Neural crest cell (in vitro differentiated cells): Measurements from ENCODE around the gene TOMM7. TPM values are rescaled to one million over a fixed set of nuclear protein-coding genes. Genes with fewer than 3 reads are reported as not detected.

Experiments
- DNase-seq: peaks from one replicate; pipeline ENCODE4 v3.0.0; 2021; ENCODE audit warnings: low read depth, mixed read lengths, low spot score
- H3K27ac Mint-ChIP-seq: one replicate; pipeline ENCODE4 v1.8.0; 2021; ENCODE audit warnings: mild to moderate bottlenecking, mixed read lengths; ENCODE audit not compliant: unreplicated experiment
- H3K27me3 Mint-ChIP-seq: 2 replicates; pipeline ENCODE4 v1.8.0; 2021; ENCODE audit warnings: low read depth, mild to moderate bottlenecking, mixed read lengths
- H3K36me3 Mint-ChIP-seq: 2 replicates; pipeline ENCODE4 v1.8.0; 2021; ENCODE audit warnings: low read depth, mild to moderate bottlenecking, mixed read lengths
- H3K4me1 Mint-ChIP-seq: 2 replicates; pipeline ENCODE4 v1.8.0; 2021; ENCODE audit warnings: mixed read lengths
- H3K4me3 Mint-ChIP-seq: one replicate; pipeline ENCODE4 v1.8.0; 2021; ENCODE audit warnings: mild to moderate bottlenecking, mixed read lengths
- H3K9me3 Mint-ChIP-seq: 2 replicates; pipeline ENCODE4 v1.8.0; 2021; ENCODE audit warnings: mixed read lengths
- CTCF ChIP-seq: fragments of 200-600 bp; sonication (generic); conservative IDR thresholded peaks from 2 replicates; pipeline ENCODE4 v1.5.0; 2021; ENCODE audit warnings: antibody characterized with exemption, mild to moderate bottlenecking
- long read RNA-seq: library from polyadenylated mRNA; unstranded; transcript quantifications from one replicate; pipeline ENCODE4 v2.0.0, GENCODE V29; 2020
- total RNA-seq: library from RNA; stranded (reverse); gene quantifications from 2 replicates; pipeline ENCODE4 v1.2.1, GENCODE V29; 2021

Gene TOMM7
- 162 and 179 TPM in 2 replicates for total RNA-seq
- long read RNA-seq, transcript TOMM7-201 (3 exons, 778 nt) = major isoform, 32 of 33 reads
- long read RNA-seq, partial matches to known transcripts = 0 of 33 reads
- long read RNA-seq, other reads (novel, unspliced or antisense) = 1 of 33 reads

- Mint-ChIP-seq H3K4me1 (peaks cover 26% of the 10 kb centered on the region), H3K4me3 (peak within 1 kb of the TSS; percentile 99), H3K36me3 (peaks cover 3% of the 10 kb centered on the region), H3K9me3 (no peaks in the 10 kb centered on the region), H3K27me3 (peaks cover 28% of the 10 kb centered on the region), H3K27ac (peak within 1 kb of the TSS; percentile 99)
- DNase-seq = peak; percentile 77
- no peak for TF ChIP-seq CTCF
Measured at GRCh38 chr7:22822486-22823141, at the start of gene TOMM7. TOMM7 (minus strand) TSS chr7:22822849; CDS start chr7:22822779, 70 bp downstream.

- no peaks in the 10 kb centered on the region for H3K27me3 Mint-ChIP-seq
- no peak for DNase-seq
- peaks cover 5% of the 10 kb centered on the region for H3K4me1 Mint-ChIP-seq
Measured at GRCh38 chr7:22872096-22872807, 49.6 kb upstream of the TOMM7 start.

DNA sequence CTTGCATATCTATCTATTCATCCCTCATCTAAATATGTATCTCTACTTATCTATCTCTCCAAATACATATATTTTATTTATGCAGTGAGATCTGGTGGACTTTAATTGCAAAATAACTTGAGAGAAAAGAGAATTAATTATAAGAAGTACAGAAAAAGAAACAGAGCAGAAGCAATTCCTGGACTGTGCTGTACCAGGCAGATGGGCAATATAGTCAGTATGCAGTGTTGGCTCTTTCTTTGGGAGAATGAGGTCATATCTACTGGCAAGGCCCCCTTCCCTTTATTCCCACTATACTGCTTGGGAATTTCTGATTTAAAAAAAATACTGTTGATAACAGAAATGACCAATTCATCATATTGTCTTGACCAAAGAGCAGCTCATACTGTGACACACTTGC lies 49.0 kb upstream of the TOMM7 start:
- H3K4me3 Mint-ChIP-seq = no peak overlapping the region
- H3K27me3 Mint-ChIP-seq = no peaks in the 10 kb centered on the region

More at GRCh38 chr7:22872096-22872807, 49.6 kb upstream of the TOMM7 start:
- no peak overlapping the region for H3K4me3 Mint-ChIP-seq
- no peak for TF ChIP-seq CTCF
- peaks cover 7% of the 10 kb centered on the region for H3K9me3 Mint-ChIP-seq
- no peak overlapping the region for H3K27ac Mint-ChIP-seq
- H3K36me3 Mint-ChIP-seq = peaks cover 5% of the 10 kb centered on the region

GRCh38 chr7:22868509-22868908 lies 45.9 kb upstream of the TOMM7 start:
- Mint-ChIP-seq H3K9me3 (peaks cover 7% of the 10 kb centered on the region), H3K36me3 (peaks cover 5% of the 10 kb centered on the region), H3K27ac (no peak overlapping the region), H3K4me1 (peaks cover 15% of the 10 kb centered on the region), H3K27me3 (no peaks in the 10 kb centered on the region), H3K4me3 (no peak overlapping the region)
- TF ChIP-seq CTCF = no peak
- DNase-seq = no peak

More for the DNA sequence above, 49.0 kb upstream of the TOMM7 start:
- TF ChIP-seq CTCF = no peak
- no peak overlapping the region for H3K27ac Mint-ChIP-seq
- peaks cover 7% of the 10 kb centered on the region for H3K9me3 Mint-ChIP-seq
- H3K4me1 Mint-ChIP-seq = no peaks in the 10 kb centered on the region
- no peak for DNase-seq
- H3K36me3 Mint-ChIP-seq = peaks cover 5% of the 10 kb centered on the region

DNA sequence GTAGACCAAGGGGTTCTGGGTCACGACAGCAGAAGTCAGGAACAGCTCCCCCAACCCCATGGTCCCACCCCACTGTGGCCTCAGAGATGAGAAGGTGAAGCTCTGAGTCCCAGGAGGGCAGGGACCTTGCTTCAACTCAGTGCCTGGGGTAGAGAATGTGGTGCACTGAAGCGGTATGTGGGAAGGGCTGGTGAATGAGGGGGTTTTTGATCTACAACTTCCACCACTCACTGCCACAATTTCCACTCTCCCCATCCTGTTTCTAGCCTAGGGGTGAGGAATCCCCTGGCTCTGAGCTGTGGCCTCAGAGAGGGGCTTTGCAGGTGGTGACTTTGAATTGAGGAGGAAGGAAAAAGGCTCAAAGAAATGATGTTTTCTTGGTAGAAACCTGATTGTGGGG lies 44.9 kb upstream of the TOMM7 start:
- no peak overlapping the region for H3K27ac Mint-ChIP-seq
- peaks cover 15% of the 10 kb centered on the region for H3K4me1 Mint-ChIP-seq
- no peak overlapping the region for H3K4me3 Mint-ChIP-seq
- no peak for DNase-seq
- peaks cover 5% of the 10 kb centered on the region for H3K36me3 Mint-ChIP-seq
- H3K27me3 Mint-ChIP-seq = no peaks in the 10 kb centered on the region
- H3K9me3 Mint-ChIP-seq = peaks cover 7% of the 10 kb centered on the region
- no peak for TF ChIP-seq CTCF
